HCT116 (cell line): ENCODE data around the gene HORMAD2.
"Not testable (repeated sequence)": the region's sequence is repeated elsewhere in the genome, so short reads cannot be mapped to it uniquely, and the experiment has no call there.

Experiments
- CTCF ChIP-seq, 3 experiments: fragments of 200-600 bp in 1 of 3; sonication (generic) in 1 of 3; IDR thresholded peaks in 2 of 3; conservative IDR thresholded peaks in 1 of 3; 2 replicates each; pipeline ENCODE4 v1.5.1; 2012 to 2017; ENCODE audit warnings: low read depth in 2 of 3, low read length in 2 of 3, antibody characterized with exemption in 1 of 3, borderline replicate concordance in 1 of 3, control low read depth in 1 of 3, mild to moderate bottlenecking in 1 of 3, mixed read lengths in 1 of 3, mixed run types in 1 of 3, moderate library complexity in 1 of 3; ENCODE audit not compliant: insufficient read depth in 1 of 3
- EZH2 ChIP-seq: fragments of 200-600 bp; sonication (generic); IDR thresholded peaks from 2 replicates; pipeline ENCODE4 v1.6.1; 2017; ENCODE audit warnings: antibody characterized with exemption, mixed run types
- EZH2phosphoT487 ChIP-seq: fragments of 200-600 bp; IDR thresholded peaks from 2 replicates; pipeline ENCODE4 v1.6.1; 2018; ENCODE audit warnings: antibody characterized with exemption, borderline replicate concordance
- POLR2A ChIP-seq: IDR thresholded peaks from 2 replicates; pipeline ENCODE4 v1.7.0; 2011; ENCODE audit warnings: borderline replicate concordance; ENCODE audit not compliant: insufficient read depth, insufficient read length; ENCODE audit errors: extremely low read depth
- YY1 ChIP-seq: IDR thresholded peaks from 2 replicates; pipeline ENCODE4 v1.6.1; 2011; ENCODE audit warnings: low read length, low read depth, moderate library complexity, mild to moderate bottlenecking; ENCODE audit not compliant: insufficient replicate concordance; ENCODE audit errors: extremely low read depth

DNA sequence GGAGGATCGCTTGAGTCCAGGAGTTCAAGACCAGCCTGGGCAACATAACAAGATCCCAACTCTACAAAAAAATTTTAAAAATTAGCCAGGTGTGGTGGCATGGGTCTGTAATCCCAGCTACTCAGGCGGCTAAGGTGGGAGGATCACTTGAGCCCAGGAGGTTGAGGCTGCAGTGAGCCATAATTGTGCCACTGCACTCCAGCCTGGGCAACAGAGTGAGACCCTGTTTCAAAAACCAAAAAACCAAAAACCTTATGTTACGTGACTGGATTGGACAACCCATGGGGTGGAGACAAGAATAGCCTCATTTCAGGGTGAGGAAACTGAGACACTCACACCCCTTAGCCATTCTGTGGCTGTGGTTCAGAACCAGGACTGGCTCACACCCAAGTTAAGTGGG is 136.0 kb downstream of the HORMAD2 start:
- TF ChIP-seq POLR2A; EZH2; YY1; CTCF (IDR thresholded peaks at IDR 0.05 in 2 of 3, conservative IDR thresholded peaks at IDR 0.05 in 1 of 3; ENCODE audit: borderline replicate concordance in 1 of 3, insufficient read depth in 1 of 3, low read depth in 2 of 3, low read length in 2 of 3); EZH2phosphoT487: not testable (repeated sequence)
